HL-60/S4 (cell line): Measurements from ENCODE around the gene OTOP2.
"Not testable (repeated sequence)": the region's sequence is repeated elsewhere in the genome, so short reads cannot be mapped to it uniquely, and the experiment has no call there.

Experiments used
- in situ Hi-C: fragments of 300-500 bp; cut with MboI; formaldehyde crosslinking; loops from 2 replicates; pipeline ENCODE4 v1.14.3; 2022; ENCODE audit warnings: low sequenced_read_pairs

OTOP2 gene

DNA sequence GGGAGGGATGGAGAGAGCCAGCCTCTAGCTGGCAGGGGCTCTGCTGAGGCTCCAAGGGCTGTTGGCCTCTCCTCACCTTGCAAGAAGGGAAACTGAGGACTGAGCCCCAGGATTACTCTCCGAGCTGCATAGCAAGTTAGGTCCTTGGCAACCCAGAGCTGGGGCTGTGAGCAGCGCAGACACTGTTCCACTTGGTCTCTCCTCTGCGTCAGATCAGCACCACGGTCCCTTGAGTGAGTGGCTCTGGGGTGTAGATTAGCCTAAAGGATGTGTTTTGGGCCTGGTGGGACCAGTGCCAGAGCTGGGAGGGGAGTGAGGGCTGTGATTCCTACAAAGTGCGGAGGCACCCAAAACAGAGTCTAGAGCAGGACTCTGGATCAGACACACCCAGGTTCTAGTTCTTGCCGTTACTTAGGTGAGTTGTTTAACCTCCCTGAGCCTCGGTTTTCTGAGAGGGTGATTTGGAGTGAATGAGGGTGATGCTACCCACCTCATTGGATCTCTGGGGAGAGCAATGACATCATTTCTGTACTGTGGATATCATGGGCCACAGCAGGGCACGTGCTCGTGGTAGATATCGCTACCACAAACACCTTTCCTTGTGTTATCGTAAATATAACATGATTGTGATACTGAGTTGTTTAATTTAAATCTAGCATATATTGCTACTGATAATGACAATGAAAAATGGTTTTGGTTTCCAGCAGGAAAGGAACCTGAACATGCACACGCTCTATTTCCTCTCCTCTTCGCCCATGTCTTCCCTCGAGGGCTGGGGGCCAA, 22.5 kb upstream of the OTOP2 start:
- in situ Hi-C loops, result no loop called here

DNA sequence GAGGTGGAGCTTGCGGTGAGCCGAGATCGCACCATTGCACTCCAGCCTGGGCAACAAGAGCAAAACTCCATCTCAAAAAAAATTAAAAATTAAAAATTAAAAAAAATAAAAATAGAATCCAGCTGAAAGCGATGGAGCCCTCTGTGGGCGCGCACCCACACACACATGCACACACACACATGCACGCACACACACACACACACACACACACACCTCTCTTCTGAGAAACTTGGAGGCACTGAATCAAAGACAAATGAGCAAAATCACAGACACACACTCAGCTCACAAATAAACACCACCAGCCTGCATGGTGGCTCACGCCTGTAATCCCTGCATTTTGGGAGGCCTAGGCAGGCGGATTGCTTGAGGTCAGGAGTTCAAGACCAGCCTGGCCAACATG, 21.0 kb upstream of the OTOP2 start:
- in situ Hi-C loops, result no loop called here

GRCh38 chr17:74903671-74904070, 20.4 kb upstream of the OTOP2 start:
- in situ Hi-C loops, result no loop called here

GRCh38 chr17:74904687-74905409, 19.2 kb upstream of the OTOP2 start:
- in situ Hi-C loops, result no loop called here

DNA sequence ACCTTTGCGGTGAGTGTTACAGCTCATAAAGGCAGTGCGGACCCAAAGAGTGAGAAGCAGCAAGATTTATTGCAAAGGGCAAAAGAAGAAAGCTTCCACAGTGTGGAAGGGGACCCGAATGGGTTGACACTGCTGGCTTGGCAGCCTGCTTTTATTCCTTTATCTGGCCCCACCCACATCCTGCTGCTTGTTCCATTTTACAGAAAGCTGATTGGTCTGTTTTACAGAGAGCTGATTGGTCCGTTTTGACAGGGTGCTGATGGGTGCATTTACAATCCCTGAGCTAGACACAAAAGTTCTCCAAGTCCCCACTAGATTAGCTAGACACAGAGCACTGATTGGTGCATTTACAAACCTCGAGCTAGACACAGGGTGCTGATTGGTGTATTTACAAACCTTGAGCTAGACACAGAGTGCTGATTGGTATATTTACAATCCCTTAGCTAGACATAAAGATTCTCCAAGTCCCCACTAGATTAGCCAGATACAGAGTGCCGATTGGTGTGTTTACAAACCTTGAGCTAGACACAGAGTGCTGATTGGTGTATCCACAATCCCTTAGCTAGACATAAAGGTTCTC, 17.8 kb upstream of the OTOP2 start:
- in situ Hi-C loops, result not testable (repeated sequence)

GRCh38 chr17:74907012-74907411, 17.1 kb upstream of the OTOP2 start:
- in situ Hi-C loops, result no loop called here

DNA sequence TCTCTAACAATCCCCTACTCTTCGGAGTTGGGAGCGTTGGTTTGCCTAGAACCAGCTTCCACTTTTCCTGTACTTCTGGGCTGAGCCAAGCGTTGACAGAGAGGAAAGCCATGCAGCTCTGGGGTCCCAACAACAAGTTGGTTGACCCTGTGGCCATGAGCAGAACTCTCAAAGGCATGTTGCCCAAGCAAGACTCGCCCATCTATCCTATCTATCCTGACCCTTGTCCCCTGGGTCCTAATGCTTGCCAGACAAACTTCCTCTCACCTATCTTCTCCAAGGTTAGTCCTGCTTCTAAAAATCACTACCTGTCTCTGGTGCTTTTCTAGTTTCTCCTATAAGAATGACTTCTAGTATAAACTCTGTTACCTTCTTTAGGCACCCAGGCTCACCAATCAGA, 15.0 kb upstream of the OTOP2 start:
- in situ Hi-C loops, result not testable (repeated sequence)

GRCh38 chr17:74911423-74911822, 12.7 kb upstream of the OTOP2 start:
- in situ Hi-C loops, result not testable (repeated sequence)

DNA sequence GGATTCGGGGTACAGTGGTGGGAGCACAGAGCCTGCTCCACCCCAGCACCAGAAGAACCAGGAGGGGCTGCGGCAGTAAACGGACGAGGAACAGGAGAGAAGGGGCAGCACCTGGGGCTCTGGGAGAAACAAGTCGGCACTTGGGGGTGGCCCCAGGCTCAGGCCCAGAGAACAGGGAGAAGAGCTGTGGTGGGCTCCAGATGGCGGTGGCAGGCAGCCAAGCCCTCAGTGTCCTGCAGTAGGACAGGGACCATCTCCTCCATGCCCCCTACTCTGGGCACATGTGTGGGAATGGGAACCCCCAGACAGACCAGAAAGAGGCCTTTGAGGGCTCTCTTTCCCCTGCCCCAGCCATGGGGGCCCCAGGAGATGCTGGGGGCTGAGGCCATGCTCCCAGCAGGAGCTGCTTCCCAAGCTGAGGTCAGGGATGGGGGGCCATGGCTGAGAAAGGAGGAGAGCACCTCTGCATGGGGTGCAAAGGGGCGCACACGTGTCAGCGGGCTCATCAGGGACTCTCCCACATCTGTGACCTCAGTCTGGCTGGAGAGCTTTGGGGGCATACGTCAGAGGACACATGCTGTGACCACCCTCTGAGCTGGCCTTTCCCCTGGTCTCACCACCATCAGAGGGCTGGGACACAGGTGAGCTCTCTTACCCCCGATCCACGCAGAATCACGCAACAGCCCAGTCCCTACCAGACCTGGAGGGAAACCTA, 7.8 kb upstream of the OTOP2 start:
- in situ Hi-C loops, result no loop called here

DNA sequence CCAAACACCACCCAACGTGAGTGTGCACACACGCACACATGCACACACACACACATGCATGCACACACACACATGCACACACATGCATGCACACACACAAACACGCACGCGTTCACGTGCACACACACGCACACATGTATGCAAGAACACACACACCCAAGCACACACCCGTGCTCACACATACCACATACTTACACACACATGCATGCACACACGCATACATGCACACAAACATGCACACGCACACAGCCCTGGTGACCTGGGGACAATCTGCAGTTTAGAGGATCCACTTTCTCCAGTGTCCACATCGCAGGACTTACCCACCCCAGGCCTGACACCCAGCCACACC, 7.2 kb upstream of the OTOP2 start:
- in situ Hi-C loops, result no loop called here

DNA sequence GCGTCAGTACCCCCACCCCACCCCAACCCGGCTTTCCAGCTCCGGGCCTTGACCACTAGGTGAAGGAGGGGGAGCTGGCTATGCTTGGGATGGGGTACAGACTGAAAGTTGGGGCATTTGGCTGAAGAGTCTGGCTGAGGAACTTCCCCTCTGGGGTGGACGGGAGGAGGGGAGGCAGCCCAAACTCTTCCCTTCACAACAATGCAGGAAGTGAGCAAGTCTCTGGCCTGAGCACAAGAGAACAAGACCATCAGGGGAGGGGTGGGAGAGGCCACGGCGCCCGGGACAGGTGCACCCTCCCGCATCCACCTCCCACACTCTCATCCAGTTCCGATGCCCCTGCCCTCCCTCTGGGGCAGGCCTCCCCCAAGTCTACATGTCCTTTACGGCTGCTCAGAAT, 6.6 kb upstream of the OTOP2 start:
- in situ Hi-C loops, result no loop called here

GRCh38 chr17:74918906-74919305, 5.2 kb upstream of the OTOP2 start:
- in situ Hi-C loops, result no loop called here

- in situ Hi-C loops, result no loop called here
These were observed 4.4 kb upstream of the OTOP2 start for GRCh38 chr17:74919440-74920305.

DNA sequence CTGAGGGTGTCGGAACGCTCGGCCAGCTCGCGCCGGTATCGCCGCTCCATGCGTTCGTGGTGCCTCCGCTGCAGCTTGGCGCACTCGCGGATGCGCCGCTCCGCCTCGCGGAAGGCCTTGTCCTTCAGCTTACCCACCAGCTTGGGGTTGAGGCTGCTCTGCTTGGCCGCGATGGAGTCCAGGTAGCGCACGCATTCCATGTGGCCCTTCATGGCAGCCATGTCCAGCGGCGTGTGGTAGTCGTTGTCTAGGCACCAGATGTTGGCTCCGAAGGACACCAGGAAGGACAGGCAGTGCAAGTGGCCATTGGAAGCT, 3.8 kb upstream of the OTOP2 start:
- in situ Hi-C loops, result no loop called here

DNA sequence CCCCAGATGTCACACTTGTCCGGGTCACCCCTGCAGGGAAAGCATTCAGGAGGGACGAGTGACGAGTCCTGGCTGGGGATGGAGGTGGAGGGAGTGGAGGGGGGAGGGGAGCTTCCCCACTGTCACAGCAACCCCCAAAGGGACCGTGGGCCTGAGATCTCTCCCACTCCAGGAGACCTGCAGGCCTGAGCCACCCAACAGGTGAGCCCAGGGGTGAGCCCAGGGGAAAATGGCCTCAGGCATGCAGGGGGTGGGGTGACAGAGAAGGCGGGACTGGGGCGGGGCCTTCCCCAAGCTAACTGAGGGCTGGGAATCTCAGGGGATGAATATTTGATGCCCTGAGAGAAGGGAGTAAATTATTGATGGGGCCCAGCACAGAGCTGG, 3.4 kb upstream of the OTOP2 start:
- in situ Hi-C loops, result no loop called here

GRCh38 chr17:74921026-74921681, 2.9 kb upstream of the OTOP2 start:
- in situ Hi-C loops, result no loop called here

DNA sequence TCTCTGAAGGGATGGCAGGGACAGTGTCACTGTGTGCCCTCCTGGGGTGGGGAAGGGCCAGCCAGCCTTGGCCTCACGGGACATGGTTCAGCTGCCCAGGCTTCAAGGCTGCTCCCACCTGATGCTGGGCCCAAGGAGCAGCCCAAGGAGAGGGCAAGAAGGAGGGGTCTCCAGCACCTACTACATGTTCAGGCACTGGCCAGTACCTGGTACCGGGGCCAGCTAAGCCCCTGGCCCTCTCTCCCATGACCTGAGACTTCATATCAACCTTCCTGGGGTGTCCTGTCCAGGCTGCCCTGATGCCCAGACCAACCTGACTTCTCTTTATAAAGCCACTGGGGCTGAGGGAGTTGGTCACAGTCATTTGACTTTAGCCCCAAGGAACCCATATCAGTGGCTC, 2.3 kb upstream of the OTOP2 start:
- in situ Hi-C loops, result no loop called here

GRCh38 chr17:74922172-74922571, 1.9 kb upstream of the OTOP2 start:
- in situ Hi-C loops, result no loop called here

- in situ Hi-C loops, result no loop called here
These were observed 1.2 kb upstream of the OTOP2 start, which contains the start of gene USH1G for GRCh38 chr17:74922694-74923537. Gene USH1G, minus strand, starts transcription at chr17:74923255. Its CDS starts 182 bp downstream, at chr17:74923073.
